Stimulated activated CD4-positive, alpha-beta T cell treated with anti-CD3 and anti-CD28 coated beads, Interleukin-1b, Interleukin-23, amount 100 ng/mL, for 4 hours (primary cell): Measurements from ENCODE around the gene CYP2E1.
"Not testable (repeated sequence)": the region's sequence is repeated elsewhere in the genome, so short reads cannot be mapped to it uniquely, and the experiment has no call there.

ENCODE experiments used
- DNase-seq, 2 donors: peaks; one replicate each; pipeline ENCODE4 v3.0.0-alpha.2; 2020; ENCODE audit warnings: low read depth in 2 of 2

The CYP2E1 gene

GRCh38 chr10:133526957-133527588, at the start of gene CYP2E1:
Gene CYP2E1 (plus strand): TSS chr10:133527363. CDS start chr10:133527396, 33 bp downstream.
- no peak for DNase-seq

GRCh38 chr10:133481086-133481643, 46.0 kb upstream of the CYP2E1 start:
- no peak for DNase-seq

- no peak for DNase-seq
Measured at GRCh38 chr10:133481657-133482056, 45.5 kb upstream of the CYP2E1 start.

- DNase-seq = no peak
Measured at GRCh38 chr10:133484818-133485217, 42.3 kb upstream of the CYP2E1 start.

GRCh38 chr10:133487085-133487484, 40.1 kb upstream of the CYP2E1 start:
- DNase-seq = no peak

- no peak for DNase-seq
Measured at GRCh38 chr10:133488354-133488753, 38.8 kb upstream of the CYP2E1 start.

- no peak for DNase-seq
Measured at GRCh38 chr10:133489816-133490588, 37.2 kb upstream of the CYP2E1 start.

GRCh38 chr10:133493562-133493961, 33.6 kb upstream of the CYP2E1 start:
- not testable (repeated sequence) for DNase-seq

- DNase-seq = not testable (repeated sequence)
Measured at GRCh38 chr10:133497363-133497762, 29.8 kb upstream of the CYP2E1 start.

GRCh38 chr10:133499176-133499575, 28.0 kb upstream of the CYP2E1 start:
- DNase-seq = not testable (repeated sequence)

- DNase-seq = not testable (repeated sequence)
Measured at GRCh38 chr10:133500897-133501296, 26.3 kb upstream of the CYP2E1 start.

- DNase-seq = no peak
Measured at GRCh38 chr10:133509700-133510099, 17.5 kb upstream of the CYP2E1 start.

GRCh38 chr10:133511408-133511807, 15.8 kb upstream of the CYP2E1 start:
- no peak for DNase-seq

- DNase-seq = no peak
Measured at GRCh38 chr10:133511907-133512528, 15.1 kb upstream of the CYP2E1 start.

- DNase-seq = no peak
Measured at GRCh38 chr10:133515471-133515870, 11.7 kb upstream of the CYP2E1 start.

GRCh38 chr10:133516057-133516456, 11.1 kb upstream of the CYP2E1 start:
- no peak for DNase-seq

- DNase-seq = not testable (repeated sequence)
Measured at GRCh38 chr10:133518517-133518916, 8.6 kb upstream of the CYP2E1 start.

- DNase-seq = peak; percentile 91 to 96
Measured at GRCh38 chr10:133520193-133520738, 6.9 kb upstream of the CYP2E1 start.

- DNase-seq = no peak
Measured at GRCh38 chr10:133523631-133524203, 3.4 kb upstream of the CYP2E1 start.

GRCh38 chr10:133525444-133525843, 1.7 kb upstream of the CYP2E1 start:
- no peak for DNase-seq

GRCh38 chr10:133527771-133528271, 658 bp downstream of the CYP2E1 start:
- no peak for DNase-seq
